Endothelial cell of umbilical vein (primary cell): ENCODE results near the gene ELMO2. TPM values are rescaled to one million over a fixed set of nuclear protein-coding genes. Genes with fewer than 3 reads are reported as not detected.

Source experiments
- BruUV-seq: library from RNA; stranded (reverse); fragments of 400-500 nt; replicated peaks from 2 replicates; lab custom pipeline; 2021; lab: Mats Ljungman, UMichigan
- CTCF ChIA-PET: fragments of 300-600, 350-600 bp; sonication (Branson Sonifier 250); formaldehyde crosslinking; loops from one replicate; lab custom pipeline; 2021; ENCODE audit warnings: antibody characterized with exemption, inconsistent platforms; lab: Charles Lee
- POLR2A ChIA-PET: fragments of 300-600, 350-600 bp; sonication (Branson Sonifier 250); formaldehyde crosslinking; loops from one replicate; lab custom pipeline; 2021; ENCODE audit warnings: antibody characterized with exemption, inconsistent platforms; lab: Charles Lee
- DNase-seq: peaks from one replicate; pipeline ENCODE4 v3.0.0-alpha.2; 2011; ENCODE audit warnings: low read depth, low spot score
- FAIRE-seq: peaks from 2 replicates; lab custom pipeline; 2011; peaks lifted over from hg19 to GRCh38; lab: Jason Lieb, UNC
- H2AFZ ChIP-seq: 2 replicates; pipeline ENCODE4 v1.6.0; 2012; ENCODE audit warnings: low read depth, low read length, control low read depth, inconsistent platforms
- H3K27ac ChIP-seq: 2 replicates; pipeline ENCODE4 v1.5.1; 2011; ENCODE audit warnings: low read depth, mild to moderate bottlenecking, control low read depth, low read length, moderate library complexity; ENCODE audit not compliant: insufficient read depth
- H3K27me3 ChIP-seq, 2 experiments: 2 replicates each; pipeline versions ENCODE4 v1.6.0 to v1.6.1; 2011; ENCODE audit warnings: low read length in 2 of 2, mixed read lengths in 1 of 2; ENCODE audit not compliant: control insufficient read depth in 2 of 2, insufficient read depth in 2 of 2
- H3K36me3 ChIP-seq, 2 experiments: 2 replicates in 1 of 2; 3 replicates in 1 of 2; pipeline ENCODE4 v1.5.1; 2011; ENCODE audit warnings: low read length in 2 of 2, mild to moderate bottlenecking in 1 of 2, moderate library complexity in 1 of 2; ENCODE audit not compliant: control insufficient read depth in 2 of 2, insufficient read depth in 2 of 2; ENCODE audit errors: extremely low read depth in 1 of 2
- H3K4me1 ChIP-seq: 3 replicates; pipeline ENCODE4 v1.5.1; 2011; ENCODE audit warnings: mild to moderate bottlenecking, low read length; ENCODE audit not compliant: control insufficient read depth, insufficient read depth; ENCODE audit errors: extremely low read depth
- H3K4me2 ChIP-seq: 2 replicates; pipeline ENCODE4 v1.6.1; 2011; ENCODE audit warnings: low read length, control low read depth, mixed read lengths; ENCODE audit not compliant: insufficient read depth
- H3K4me3 ChIP-seq, 3 experiments: fragments of 200-600 bp in 1 of 3; sonication (generic), shearing (Covaris generic) in 1 of 3; replicated peaks in 1 of 3; 2 replicates each; pipeline ENCODE4 v1.5.1; 2011 to 2016; ENCODE audit warnings: control low read depth in 3 of 3, low read length in 3 of 3, mild to moderate bottlenecking in 2 of 3, inconsistent platforms in 1 of 3, low read depth in 1 of 3, moderate library complexity in 1 of 3; ENCODE audit not compliant: insufficient read depth in 1 of 3
- H3K79me2 ChIP-seq: 2 replicates; pipeline ENCODE4 v1.6.0; 2012; ENCODE audit warnings: low read length, inconsistent platforms; ENCODE audit not compliant: control insufficient read depth, insufficient read depth
- H3K9ac ChIP-seq: replicated peaks from 2 replicates; pipeline ENCODE3; 2011; ENCODE audit warnings: low read length, control low read depth; ENCODE audit not compliant: insufficient read depth; ENCODE audit errors: extremely low read depth
- H3K9me1 ChIP-seq: replicated peaks from 3 replicates; pipeline ENCODE4 v1.6.0; 2011; ENCODE audit warnings: mild to moderate bottlenecking, low read length; ENCODE audit not compliant: control insufficient read depth, insufficient read depth; ENCODE audit errors: extremely low read depth
- H3K9me3 ChIP-seq: replicated peaks from 2 replicates; pipeline ENCODE4 v1.5.1; 2012; ENCODE audit warnings: low read length, inconsistent platforms; ENCODE audit not compliant: control insufficient read depth, insufficient read depth
- H4K20me1 ChIP-seq: replicated peaks from 2 replicates; pipeline ENCODE3; 2011; ENCODE audit warnings: mild to moderate bottlenecking, low read length; ENCODE audit not compliant: control insufficient read depth, insufficient read depth; ENCODE audit errors: extremely low read depth
- EZH2 ChIP-seq: IDR thresholded peaks from 2 replicates; pipeline ENCODE4 v1.6.1; 2012; ENCODE audit warnings: borderline replicate concordance, low read depth, mild to moderate bottlenecking, moderate library complexity, low read length, inconsistent platforms; ENCODE audit not compliant: severe bottlenecking
- FOS ChIP-seq: IDR thresholded peaks from 2 replicates; pipeline ENCODE4 v1.6.1; 2011; ENCODE audit warnings: mild to moderate bottlenecking, low read length, moderate library complexity, borderline replicate concordance; ENCODE audit not compliant: insufficient read depth
- GATA2 ChIP-seq: IDR thresholded peaks from 2 replicates; pipeline ENCODE4 v1.7.0; 2011; ENCODE audit warnings: low read depth, mild to moderate bottlenecking, moderate library complexity, mixed read lengths, low read length; ENCODE audit not compliant: insufficient read length, insufficient read depth
- JUN ChIP-seq: IDR thresholded peaks from 2 replicates; pipeline ENCODE4 v1.6.1; 2011; ENCODE audit warnings: borderline replicate concordance, low read depth; ENCODE audit not compliant: insufficient read length, insufficient read depth
- MYC ChIP-seq: IDR thresholded peaks from one replicate; pipeline ENCODE4 v1.6.1; 2011; ENCODE audit warnings: mild to moderate bottlenecking, low read depth, low read length
- POLR2A ChIP-seq: IDR thresholded peaks from 2 replicates; pipeline ENCODE4 v1.6.1; 2012; ENCODE audit warnings: low read depth, mild to moderate bottlenecking, control low read depth, low read length
- POLR2AphosphoS5 ChIP-seq: IDR thresholded peaks from 2 replicates; pipeline ENCODE4 v1.6.1; 2012; ENCODE audit warnings: low read depth, mild to moderate bottlenecking, control low read depth, low read length, moderate library complexity; ENCODE audit not compliant: insufficient read depth
- dilution Hi-C: fragments of 300-500 bp; cut with MboI; formaldehyde crosslinking; loops from one replicate; pipeline ENCODE4 v1.15.0; 2019; ENCODE audit warnings: low sequenced_read_pairs; ENCODE audit not compliant: extremely low pct_ligation_motif_present
- intact Hi-C: fragments of 100-400 bp; cut with micrococcal nuclease; formaldehyde crosslinking; loops from one replicate; pipeline ENCODE4 v1.10.0; 2022
- polyA plus RNA-seq, 4 experiments: library from polyadenylated mRNA; depleted of rRNA in 3 of 4; stranded (reverse) in 3 of 4; unstranded in 1 of 4; fragments of >200 nt; gene quantifications; 2 replicates each; pipeline versions ENCODE4 v1.2.1 to v1.2.3, GENCODE V29; 2011 to 2012; ENCODE audit warnings: missing spikeins in 1 of 4
- total RNA-seq: library from RNA; stranded (reverse); gene quantifications from 2 replicates; pipeline ENCODE4 v1.2.3, GENCODE V29; 2021
- TF ChIP-seq, protein P1 (sequence below): IDR thresholded peaks from 2 replicates; pipeline ENCODE4 v1.6.1; 2011; ENCODE audit not compliant: insufficient read depth, insufficient read length
- TF ChIP-seq, protein P2 (sequence below), 2 donors: IDR thresholded peaks; 1 replicate in 1 of 2; 2 replicates in 1 of 2; pipeline ENCODE4 v1.5.1; 2011; ENCODE audit warnings: low read length in 2 of 2, mild to moderate bottlenecking in 2 of 2, moderate library complexity in 2 of 2, control low read depth in 1 of 2, inconsistent platforms in 1 of 2, low read depth in 1 of 2; ENCODE audit not compliant: insufficient read depth in 1 of 2; ENCODE audit errors: extremely low read depth in 1 of 2

ELMO2 gene
- total and polyA plus RNA-seq, 2 donors (not counting 3 experiments of a cell fraction or from before 2014, with no cell fraction given) = 35.1 to 43.5 TPM

DNA sequence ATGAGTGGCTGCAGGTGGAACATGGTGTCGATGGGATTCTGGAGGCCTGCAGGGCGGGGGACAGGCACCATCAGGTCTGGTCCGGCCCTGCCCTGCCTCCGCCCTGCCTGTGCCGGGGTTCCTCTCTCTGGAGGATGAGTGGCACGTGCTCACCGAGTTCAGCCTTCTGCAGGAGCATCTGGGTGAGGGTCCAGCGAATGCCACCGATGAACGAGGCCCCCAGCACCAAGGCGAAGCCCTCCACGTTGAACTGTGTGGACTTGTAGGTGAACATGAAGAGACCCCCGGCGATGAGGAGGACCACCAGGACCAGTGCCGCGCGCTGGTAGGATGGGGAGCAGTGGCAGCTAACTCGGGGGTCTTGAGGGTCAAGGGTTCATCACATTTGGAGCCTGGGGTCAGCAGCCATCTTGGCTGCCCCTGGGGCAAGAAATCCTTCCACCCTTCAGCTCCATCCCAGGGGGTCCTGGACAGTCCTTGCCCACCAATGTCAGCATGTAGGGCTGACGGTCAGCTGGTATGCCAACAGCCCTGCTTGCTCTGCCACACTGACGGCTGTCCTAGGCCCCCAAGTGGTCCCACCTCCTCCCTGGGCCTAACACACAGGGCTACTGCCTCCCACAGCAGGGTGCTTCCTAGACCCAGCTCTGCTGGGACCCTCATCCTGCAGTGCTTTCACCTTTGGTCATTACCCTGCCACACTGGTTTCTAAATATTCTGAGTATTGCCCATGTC, 51.3 kb downstream of the ELMO2 start:
- no TSS peak for BruUV-seq
- no peak overlapping the region for H3K4me3 ChIP-seq
- DNase-seq = no peak
- H4K20me1 ChIP-seq = no peaks in the 10 kb centered on the region
- no peaks in the 10 kb centered on the region for H3K79me2 ChIP-seq
- FAIRE-seq = no peak
- H3K36me3 ChIP-seq = peaks cover 0 to 5% of the 10 kb centered on the region in 2 experiments
- no peak overlapping the region for H3K4me2 ChIP-seq
- H3K9ac ChIP-seq = no peak overlapping the region
- ChIA-PET CTCF (no interaction called here), POLR2A (no interaction called here)
- peaks cover 6% of the 10 kb centered on the region for H3K4me1 ChIP-seq
- H2AFZ ChIP-seq = no peak overlapping the region
- intact Hi-C loops = no loop called here
- no peak overlapping the region for H3K27ac ChIP-seq
- H3K9me1 ChIP-seq = no peaks in the 10 kb centered on the region
- TF ChIP-seq POLR2A (no peak), JUN (no peak), EZH2 (no peak), POLR2AphosphoS5 (no peak), FOS (no peak), GATA2 (no peak), MYC (no peak)
- TF ChIP-seq, protein P1, sequence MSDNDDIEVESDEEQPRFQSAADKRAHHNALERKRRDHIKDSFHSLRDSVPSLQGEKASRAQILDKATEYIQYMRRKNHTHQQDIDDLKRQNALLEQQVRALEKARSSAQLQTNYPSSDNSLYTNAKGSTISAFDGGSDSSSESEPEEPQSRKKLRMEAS = no peak
- TF ChIP-seq, protein P2, sequence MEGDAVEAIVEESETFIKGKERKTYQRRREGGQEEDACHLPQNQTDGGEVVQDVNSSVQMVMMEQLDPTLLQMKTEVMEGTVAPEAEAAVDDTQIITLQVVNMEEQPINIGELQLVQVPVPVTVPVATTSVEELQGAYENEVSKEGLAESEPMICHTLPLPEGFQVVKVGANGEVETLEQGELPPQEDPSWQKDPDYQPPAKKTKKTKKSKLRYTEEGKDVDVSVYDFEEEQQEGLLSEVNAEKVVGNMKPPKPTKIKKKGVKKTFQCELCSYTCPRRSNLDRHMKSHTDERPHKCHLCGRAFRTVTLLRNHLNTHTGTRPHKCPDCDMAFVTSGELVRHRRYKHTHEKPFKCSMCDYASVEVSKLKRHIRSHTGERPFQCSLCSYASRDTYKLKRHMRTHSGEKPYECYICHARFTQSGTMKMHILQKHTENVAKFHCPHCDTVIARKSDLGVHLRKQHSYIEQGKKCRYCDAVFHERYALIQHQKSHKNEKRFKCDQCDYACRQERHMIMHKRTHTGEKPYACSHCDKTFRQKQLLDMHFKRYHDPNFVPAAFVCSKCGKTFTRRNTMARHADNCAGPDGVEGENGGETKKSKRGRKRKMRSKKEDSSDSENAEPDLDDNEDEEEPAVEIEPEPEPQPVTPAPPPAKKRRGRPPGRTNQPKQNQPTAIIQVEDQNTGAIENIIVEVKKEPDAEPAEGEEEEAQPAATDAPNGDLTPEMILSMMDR (IDR thresholded peaks at IDR 0.05; ENCODE audit: extremely low read depth in 1 of 2, insufficient read depth in 1 of 2, low read depth in 1 of 2, low read length in 2 of 2) = no peak
- dilution Hi-C loops = no loop called here
- H3K27me3 ChIP-seq = no peaks in the 10 kb centered on the region
- no peaks in the 10 kb centered on the region for H3K9me3 ChIP-seq
